Measurements from ENCODE around the gene COPZ2. TPM values are rescaled to one million over a fixed set of nuclear protein-coding genes. Genes with fewer than 3 reads are reported as not detected.
A peak's percentile ranks its signal among the peaks of the same experiment; 100 is the strongest.

COPZ2 gene
- total and polyA plus RNA-seq, 3 donors from 2014 or later: 13.2 to 47.6 (median 14.7) TPM

- Histone ChIP-seq H3K27me3 (no peaks in the 10 kb centered on the region), H3K9me3 (no peaks in the 10 kb centered on the region), H3K4me3 (no peak overlapping the region), H3K36me3 (ENCODE audit: low read depth, missing control alignments) (no peaks in the 10 kb centered on the region), H3K4me1 (peaks cover 38% of the 10 kb centered on the region), H3K27ac (no peak overlapping the region)
- intact Hi-C loops (cut with DNase I; ENCODE audit: low total_unique reads): no loop called here
- DNase-seq: no peak
- 61 to 69% methylated on average over 4 of the region's 4 CpGs for WGBS, 2 donors
- TF ChIP-seq POLR2A (IDR thresholded peaks at IDR 0.05) (no peak), CTCF (IDR thresholded peaks at IDR 0.05) (no peak)
These were observed 20.0 kb upstream of the COPZ2 start for GRCh38 chr17:48057626-48058025.

DNA sequence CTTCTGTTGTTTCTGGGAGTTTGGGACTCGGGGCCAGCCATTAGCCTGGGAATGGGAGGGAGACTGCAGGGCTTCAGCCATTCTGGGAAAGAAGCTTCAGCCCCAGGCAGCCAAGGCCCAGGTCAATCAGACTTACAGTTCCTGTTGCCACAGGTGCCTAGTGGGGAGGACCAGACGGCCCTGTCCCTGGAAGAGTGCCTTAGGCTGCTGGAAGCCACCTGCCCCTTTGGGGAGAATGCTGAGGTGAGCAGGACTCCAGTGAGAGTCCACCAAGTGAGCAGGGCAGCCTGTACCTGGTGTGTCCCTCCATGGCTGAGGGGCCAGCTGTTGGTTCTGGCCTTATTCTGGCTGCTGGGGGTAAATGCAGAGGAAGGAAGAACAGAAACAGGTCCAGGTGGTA lies 19.3 kb upstream of the COPZ2 start:
- no peak overlapping the region for H3K4me3 ChIP-seq
- H3K36me3 ChIP-seq (ENCODE audit: low read depth, missing control alignments): no peaks in the 10 kb centered on the region

DNA sequence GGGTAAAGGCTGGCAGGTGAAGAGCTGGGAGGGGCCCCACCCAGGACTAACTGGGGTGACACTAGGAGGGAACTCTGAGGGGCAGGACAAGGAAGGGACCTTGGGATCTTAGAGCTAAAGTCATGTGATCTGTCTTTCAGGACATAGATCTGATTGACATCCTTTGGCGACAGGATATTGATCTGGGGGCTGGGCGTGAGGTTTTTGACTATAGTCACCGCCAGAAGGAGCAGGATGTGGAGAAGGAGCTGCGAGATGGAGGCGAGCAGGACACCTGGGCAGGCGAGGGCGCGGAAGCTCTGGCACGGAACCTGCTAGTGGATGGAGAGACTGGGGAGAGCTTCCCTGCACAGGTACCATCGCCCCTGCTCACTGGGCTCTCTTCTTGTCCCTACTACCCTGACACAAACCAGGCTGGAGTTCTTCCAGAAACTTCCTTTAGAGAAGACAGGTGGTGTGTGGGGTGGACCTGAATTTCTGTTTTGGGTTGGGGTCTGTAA lies 18.7 kb upstream of the COPZ2 start:
- 88 to 92% methylated on average over 10 of the region's 10 CpGs for WGBS, 2 donors
- H3K27ac ChIP-seq: no peak overlapping the region
- TF ChIP-seq POLR2A (IDR thresholded peaks at IDR 0.05) (no peak), CTCF (IDR thresholded peaks at IDR 0.05) (no peak)
- H3K4me3 ChIP-seq: no peak overlapping the region
- H3K9me3 ChIP-seq: no peaks in the 10 kb centered on the region
- no peak for DNase-seq
- no peaks in the 10 kb centered on the region for H3K27me3 ChIP-seq
- H3K4me1 ChIP-seq: peaks cover 51% of the 10 kb centered on the region
- intact Hi-C loops (cut with DNase I; ENCODE audit: low total_unique reads): no loop called here
- H3K36me3 ChIP-seq (ENCODE audit: low read depth, missing control alignments): no peaks in the 10 kb centered on the region

More for the DNA sequence above, 19.3 kb upstream of the COPZ2 start:
- H3K9me3 ChIP-seq: no peaks in the 10 kb centered on the region
- no peak for DNase-seq
- 40 to 70% methylated on average over 1 to 2 of the region's 2 CpGs for WGBS, 2 donors
- peaks cover 45% of the 10 kb centered on the region for H3K4me1 ChIP-seq
- no peak overlapping the region for H3K27ac ChIP-seq
- H3K27me3 ChIP-seq: no peaks in the 10 kb centered on the region
- intact Hi-C loops (cut with DNase I; ENCODE audit: low total_unique reads): no loop called here
- TF ChIP-seq POLR2A (IDR thresholded peaks at IDR 0.05) (no peak), CTCF (IDR thresholded peaks at IDR 0.05) (no peak)

DNA sequence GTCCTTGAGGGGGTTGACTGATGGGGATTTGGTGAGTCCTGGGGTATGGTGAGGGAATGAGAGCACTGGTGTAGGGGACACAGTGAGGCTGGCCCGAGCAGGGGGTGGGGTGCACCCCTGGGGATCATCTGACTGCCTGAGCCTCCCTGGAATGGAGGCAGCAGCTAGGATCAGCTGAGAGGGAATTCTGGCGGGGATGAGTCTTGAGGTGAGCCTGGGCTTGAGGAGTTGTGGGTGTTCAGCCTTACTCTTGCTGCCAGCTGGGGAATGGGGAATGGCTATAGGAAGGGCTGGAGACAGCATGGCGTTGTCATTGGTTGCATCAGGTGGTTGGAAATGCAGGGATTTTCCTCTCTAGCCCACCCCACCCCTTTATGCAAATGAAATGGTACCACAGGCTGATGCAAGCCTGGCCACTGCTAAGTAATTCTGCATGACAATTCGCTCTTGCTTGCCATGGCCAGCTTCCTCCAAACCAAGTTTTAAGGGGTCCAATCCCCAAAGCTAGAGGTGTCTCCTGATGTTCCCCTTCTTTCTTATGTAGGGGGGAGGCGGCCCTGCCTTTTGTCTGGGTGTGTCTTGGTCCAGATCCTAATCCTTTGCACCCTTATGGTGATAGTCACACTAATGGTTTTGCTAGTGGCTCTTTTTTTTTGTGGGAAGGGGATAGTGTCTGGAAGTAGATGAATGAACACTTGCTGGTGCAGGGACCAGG lies 18.1 kb upstream of the COPZ2 start:
- Histone ChIP-seq H3K36me3 (ENCODE audit: low read depth, missing control alignments) (no peaks in the 10 kb centered on the region), H3K4me1 (peaks cover 57% of the 10 kb centered on the region), H3K27me3 (no peaks in the 10 kb centered on the region), H3K4me3 (peak overlapping the region in 1 of 2 donors; percentile 40), H3K9me3 (no peaks in the 10 kb centered on the region), H3K27ac (peak overlapping the region; percentile 24 to 58)
- 75 to 77% methylated on average over 5 of the region's 5 CpGs for WGBS, 2 donors
- no peak for DNase-seq
- intact Hi-C loops (cut with DNase I; ENCODE audit: low total_unique reads): no loop called here
- TF ChIP-seq CTCF (IDR thresholded peaks at IDR 0.05): no peak
- TF ChIP-seq POLR2A (IDR thresholded peaks at IDR 0.05): no peak

All from testis (tissue), 3 donors.